Measurements from ENCODE around the gene DCST1.

Gene DCST1

GRCh38 chr1:155092131-155092530 lies 58.5 kb downstream of the DCST1 start:
- H3K9me3 ChIP-seq (ENCODE audit: insufficient read depth, low read length) = no peaks in the 10 kb centered on the region
- peaks cover 9% of the 10 kb centered on the region for H3K27me3 ChIP-seq (ENCODE audit: insufficient read depth, insufficient read length)
- H3K4me1 ChIP-seq (ENCODE audit: insufficient read depth, insufficient read length) = peaks cover 24% of the 10 kb centered on the region
- TF ChIP-seq YY1 (IDR thresholded peaks at IDR 0.05; ENCODE audit: insufficient read depth, insufficient read length) (no peak), SUZ12 (IDR thresholded peaks at IDR 0.05; ENCODE audit: extremely low read depth, insufficient read depth, insufficient read length) (no peak), ZNF274 (IDR thresholded peaks at IDR 0.05; ENCODE audit: low read depth, low read length) (no peak)
- H3K36me3 ChIP-seq (ENCODE audit: insufficient read depth, insufficient read length, low read length) = no peaks in the 10 kb centered on the region
- no peak overlapping the region for H3K4me3 ChIP-seq (ENCODE audit: insufficient read length, low read depth)
- H3K9ac ChIP-seq (ENCODE audit: insufficient read length, low read depth) = no peak overlapping the region
- DNase-seq (ENCODE audit: low read depth, low spot score) = no peak

- Histone ChIP-seq H3K4me3 (ENCODE audit: insufficient read length, low read depth) (no peak overlapping the region), H3K27me3 (ENCODE audit: insufficient read depth, insufficient read length) (peaks cover 9% of the 10 kb centered on the region), H3K36me3 (ENCODE audit: insufficient read depth, insufficient read length, low read length) (no peaks in the 10 kb centered on the region), H3K4me1 (ENCODE audit: insufficient read depth, insufficient read length) (peaks cover 22% of the 10 kb centered on the region), H3K9me3 (ENCODE audit: insufficient read depth, low read length) (no peaks in the 10 kb centered on the region), H3K9ac (ENCODE audit: insufficient read length, low read depth) (no peak overlapping the region)
- no peak for DNase-seq (ENCODE audit: low read depth, low spot score)
- no peak for TF ChIP-seq YY1 (IDR thresholded peaks at IDR 0.05; ENCODE audit: insufficient read depth, insufficient read length)
- TF ChIP-seq SUZ12 (IDR thresholded peaks at IDR 0.05; ENCODE audit: extremely low read depth, insufficient read depth, insufficient read length) = no peak
- TF ChIP-seq ZNF274 (IDR thresholded peaks at IDR 0.05; ENCODE audit: low read depth, low read length) = no peak
Measured at GRCh38 chr1:155092641-155093040, 59.0 kb downstream of the DCST1 start.

- H3K9me3 ChIP-seq (ENCODE audit: insufficient read depth, low read length) = no peaks in the 10 kb centered on the region
- H3K4me1 ChIP-seq (ENCODE audit: insufficient read depth, insufficient read length) = peaks cover 22% of the 10 kb centered on the region
- H3K9ac ChIP-seq (ENCODE audit: insufficient read length, low read depth) = peak overlapping the region; percentile 37
- peaks cover 9% of the 10 kb centered on the region for H3K27me3 ChIP-seq (ENCODE audit: insufficient read depth, insufficient read length)
- no peak for TF ChIP-seq ZNF274 (IDR thresholded peaks at IDR 0.05; ENCODE audit: low read depth, low read length)
- no peak for TF ChIP-seq SUZ12 (IDR thresholded peaks at IDR 0.05; ENCODE audit: extremely low read depth, insufficient read depth, insufficient read length)
- no peak for TF ChIP-seq YY1 (IDR thresholded peaks at IDR 0.05; ENCODE audit: insufficient read depth, insufficient read length)
- no peak overlapping the region for H3K4me3 ChIP-seq (ENCODE audit: insufficient read length, low read depth)
- H3K36me3 ChIP-seq (ENCODE audit: insufficient read depth, insufficient read length, low read length) = no peaks in the 10 kb centered on the region
- DNase-seq (ENCODE audit: low read depth, low spot score) = no peak
Measured at GRCh38 chr1:155093911-155094621, 60.4 kb downstream of the DCST1 start.

DNA sequence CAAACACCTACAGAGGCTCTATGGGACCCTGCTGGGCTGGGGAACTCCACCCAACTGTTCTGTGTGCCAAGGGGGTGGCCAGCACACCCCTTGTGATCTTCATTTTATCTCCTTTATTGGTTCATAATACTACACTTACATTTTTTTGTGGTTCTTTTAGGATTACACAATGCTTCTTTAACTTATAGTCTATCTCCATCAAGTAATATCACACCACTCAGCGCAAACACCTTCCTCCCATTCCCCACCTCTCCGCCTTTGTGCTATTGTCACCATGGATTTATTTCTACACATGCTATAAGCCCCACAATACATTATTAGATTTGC lies 61.0 kb downstream of the DCST1 start:
- H3K36me3 ChIP-seq (ENCODE audit: insufficient read depth, insufficient read length, low read length) = no peaks in the 10 kb centered on the region
- H3K4me3 ChIP-seq (ENCODE audit: insufficient read length, low read depth) = no peak overlapping the region
- peaks cover 9% of the 10 kb centered on the region for H3K27me3 ChIP-seq (ENCODE audit: insufficient read depth, insufficient read length)
- H3K4me1 ChIP-seq (ENCODE audit: insufficient read depth, insufficient read length) = peaks cover 22% of the 10 kb centered on the region
- TF ChIP-seq YY1 (IDR thresholded peaks at IDR 0.05; ENCODE audit: insufficient read depth, insufficient read length) (no peak), SUZ12 (IDR thresholded peaks at IDR 0.05; ENCODE audit: extremely low read depth, insufficient read depth, insufficient read length) (no peak), ZNF274 (IDR thresholded peaks at IDR 0.05; ENCODE audit: low read depth, low read length) (no peak)
- no peak for DNase-seq (ENCODE audit: low read depth, low spot score)
- H3K9ac ChIP-seq (ENCODE audit: insufficient read length, low read depth) = no peak overlapping the region
- H3K9me3 ChIP-seq (ENCODE audit: insufficient read depth, low read length) = no peaks in the 10 kb centered on the region

GRCh38 chr1:155099331-155099730 lies 65.7 kb downstream of the DCST1 start:
- Histone ChIP-seq H3K4me1 (ENCODE audit: insufficient read depth, insufficient read length) (no peaks in the 10 kb centered on the region), H3K36me3 (ENCODE audit: insufficient read depth, insufficient read length, low read length) (no peaks in the 10 kb centered on the region), H3K9ac (ENCODE audit: insufficient read length, low read depth) (no peak overlapping the region), H3K27me3 (ENCODE audit: insufficient read depth, insufficient read length) (no peaks in the 10 kb centered on the region), H3K4me3 (ENCODE audit: insufficient read length, low read depth) (no peak overlapping the region), H3K9me3 (ENCODE audit: insufficient read depth, low read length) (no peaks in the 10 kb centered on the region)
- no peak for DNase-seq (ENCODE audit: low read depth, low spot score)
- TF ChIP-seq ZNF274 (IDR thresholded peaks at IDR 0.05; ENCODE audit: low read depth, low read length) (no peak), SUZ12 (IDR thresholded peaks at IDR 0.05; ENCODE audit: extremely low read depth, insufficient read depth, insufficient read length) (no peak), YY1 (IDR thresholded peaks at IDR 0.05; ENCODE audit: insufficient read depth, insufficient read length) (no peak)
